Activated CD4-positive, alpha-beta T cell treated with anti-CD3 and anti-CD28 coated beads, Interleukin-2, amount 50 U/mL, for 24 hours (primary cell): ENCODE data around the gene KIAA1671.

Experiments used
- DNase-seq, 2 donors: peaks; one replicate each; pipeline ENCODE4 v3.0.0-alpha.2; 2020; ENCODE audit warnings: low read depth in 1 of 2, low spot score in 1 of 2

KIAA1671 gene

GRCh38 chr22:24950272-24950902 lies 2.1 kb upstream of the KIAA1671 start:
- no peak for DNase-seq

GRCh38 chr22:24952837-24953383 lies 394 bp downstream of the KIAA1671 start:
- DNase-seq, result no peak

GRCh38 chr22:24953384-24954113 lies 1.0 kb downstream of the KIAA1671 start:
- DNase-seq, result no peak

GRCh38 chr22:24954114-24954463 lies 1.6 kb downstream of the KIAA1671 start:
- DNase-seq, result no peak

GRCh38 chr22:24954856-24955255 lies 2.3 kb downstream of the KIAA1671 start:
- DNase-seq, result no peak

GRCh38 chr22:24957043-24957442 lies 4.5 kb downstream of the KIAA1671 start:
- no peak for DNase-seq

GRCh38 chr22:24961217-24961844 lies 8.8 kb downstream of the KIAA1671 start:
- no peak for DNase-seq

- DNase-seq, result no peak
These were observed 9.6 kb downstream of the KIAA1671 start for GRCh38 chr22:24962094-24962493.

- DNase-seq, result no peak
These were observed 10.3 kb downstream of the KIAA1671 start for GRCh38 chr22:24962835-24963234.

GRCh38 chr22:24964441-24964840 lies 11.9 kb downstream of the KIAA1671 start:
- DNase-seq, result no peak

- DNase-seq, result no peak
These were observed 13.5 kb downstream of the KIAA1671 start for GRCh38 chr22:24965822-24966626.

- no peak for DNase-seq
These were observed 15.6 kb downstream of the KIAA1671 start for GRCh38 chr22:24968066-24968561.

GRCh38 chr22:24969560-24970301 lies 17.2 kb downstream of the KIAA1671 start:
- DNase-seq, result no peak

GRCh38 chr22:24972369-24972768 lies 19.9 kb downstream of the KIAA1671 start:
- no peak for DNase-seq

GRCh38 chr22:24973872-24974271 lies 21.4 kb downstream of the KIAA1671 start:
- no peak for DNase-seq

- no peak for DNase-seq
These were observed 22.7 kb downstream of the KIAA1671 start for GRCh38 chr22:24975125-24975640.

- DNase-seq, result no peak
These were observed 23.4 kb downstream of the KIAA1671 start for GRCh38 chr22:24975813-24976341.

GRCh38 chr22:24976442-24977218 lies 24.1 kb downstream of the KIAA1671 start:
- no peak for DNase-seq
